Activated CD4-positive, CD25-positive, alpha-beta regulatory T cell (primary cell): Measurements from ENCODE around the gene ADARB1.
"Not testable (repeated sequence)": the region's sequence is repeated elsewhere in the genome, so short reads cannot be mapped to it uniquely, and the experiment has no call there.

ENCODE experiments used
- DNase-seq, 4 experiments: peaks; one replicate each; lab custom pipeline; 2025; lab: John Stamatoyannopoulos, UW

The ADARB1 gene

GRCh38 chr21:45114475-45114874, 40.1 kb downstream of the ADARB1 start:
- no peak for DNase-seq

- DNase-seq = no peak
Observed at GRCh38 chr21:45115141-45115540, 40.8 kb downstream of the ADARB1 start.

- no peak for DNase-seq
Observed at GRCh38 chr21:45116066-45116465, 41.7 kb downstream of the ADARB1 start.

GRCh38 chr21:45117314-45117713, 42.9 kb downstream of the ADARB1 start:
- DNase-seq = no peak

- DNase-seq = no peak
Observed at GRCh38 chr21:45118099-45118498, 43.7 kb downstream of the ADARB1 start.

GRCh38 chr21:45119812-45120211, 45.4 kb downstream of the ADARB1 start:
- DNase-seq = no peak

GRCh38 chr21:45120975-45121374, 46.6 kb downstream of the ADARB1 start:
- DNase-seq = no peak

GRCh38 chr21:45122030-45122429, 47.6 kb downstream of the ADARB1 start:
- no peak for DNase-seq

GRCh38 chr21:45122432-45123132, 48.2 kb downstream of the ADARB1 start:
- DNase-seq = no peak

- no peak for DNase-seq
Observed at GRCh38 chr21:45123440-45123839, 49.1 kb downstream of the ADARB1 start.

- DNase-seq = no peak
Observed at GRCh38 chr21:45124596-45124995, 50.2 kb downstream of the ADARB1 start.

GRCh38 chr21:45125357-45125756, 51.0 kb downstream of the ADARB1 start:
- no peak for DNase-seq

- DNase-seq = no peak
Observed at GRCh38 chr21:45126204-45126626, 51.8 kb downstream of the ADARB1 start.

- DNase-seq = no peak
Observed at GRCh38 chr21:45126983-45127382, 52.6 kb downstream of the ADARB1 start.

- no peak for DNase-seq
Observed at GRCh38 chr21:45127937-45128336, 53.6 kb downstream of the ADARB1 start.

GRCh38 chr21:45128613-45129188, 54.3 kb downstream of the ADARB1 start:
- peak; percentile 23 to 60 (median 57) for DNase-seq

- DNase-seq = no peak
Observed at GRCh38 chr21:45129189-45129923, 55.0 kb downstream of the ADARB1 start.

- no peak for DNase-seq
Observed at GRCh38 chr21:45130324-45130774, 56.0 kb downstream of the ADARB1 start.

GRCh38 chr21:45131537-45131999, 57.2 kb downstream of the ADARB1 start:
- DNase-seq = no peak

- no peak for DNase-seq
Observed at GRCh38 chr21:45132841-45133573, 58.6 kb downstream of the ADARB1 start.

- DNase-seq = not testable (repeated sequence)
Observed at GRCh38 chr21:45133574-45134278, 59.3 kb downstream of the ADARB1 start.
